Measurements from ENCODE around the gene ABCA12.

Gene ABCA12

DNA sequence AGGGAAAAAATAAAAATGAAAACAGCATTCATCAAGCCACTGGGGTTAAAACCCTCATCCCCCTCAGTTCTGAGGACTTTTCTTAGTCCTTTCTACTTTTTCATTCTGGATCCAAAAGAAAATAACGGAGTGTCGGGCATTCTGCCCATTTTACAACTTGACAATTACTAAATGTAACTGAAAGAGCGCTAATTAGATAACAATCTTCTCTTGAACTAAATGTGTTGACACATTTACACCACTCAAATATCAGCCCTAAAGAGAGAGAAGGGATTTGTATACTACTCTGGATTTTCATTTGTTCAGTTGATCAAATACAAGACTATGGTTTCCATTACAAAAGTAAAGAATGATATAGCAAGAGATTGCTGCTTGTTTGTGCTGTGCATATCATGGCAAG lies 27.5 kb downstream of the ABCA12 start:
- DNase-seq, result no peak

DNA sequence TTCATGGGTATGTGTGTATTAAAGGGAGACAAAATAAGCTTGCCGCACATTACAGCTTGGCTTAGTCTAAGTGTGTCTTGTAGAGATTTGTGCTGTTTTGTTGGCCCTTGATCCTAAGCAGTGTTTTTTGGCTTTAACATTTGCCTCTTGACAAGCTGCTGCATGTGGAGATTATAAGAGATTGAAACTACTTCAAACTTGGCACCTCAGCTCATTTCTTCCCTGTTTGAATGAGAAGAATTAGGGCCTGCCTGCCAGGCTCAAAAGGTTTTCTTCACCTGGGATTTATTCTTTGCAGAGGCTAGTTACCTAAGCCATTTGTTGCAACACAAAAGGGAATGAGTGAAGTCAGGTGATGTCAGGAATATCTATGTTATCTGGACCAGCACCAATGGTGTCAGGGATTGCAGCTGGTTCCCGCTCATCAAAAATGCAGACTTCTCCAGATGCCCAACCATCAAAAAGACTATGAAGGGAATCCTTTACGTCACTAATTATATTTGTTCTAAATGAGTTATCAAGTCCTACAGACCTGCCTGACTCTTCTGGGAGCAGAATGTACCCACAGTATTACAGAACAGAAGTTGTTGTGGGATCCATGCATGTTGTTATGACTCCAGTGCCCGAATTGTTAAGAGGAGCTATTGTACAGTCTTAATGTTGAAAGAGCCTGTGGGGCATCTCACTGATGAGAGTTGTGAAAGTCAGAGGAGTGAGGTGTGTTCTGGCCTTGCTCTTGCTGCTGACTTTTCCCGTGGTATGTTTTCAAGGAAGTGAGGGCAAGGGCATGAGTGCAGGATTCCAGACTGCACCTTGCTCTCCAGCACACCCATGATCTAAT lies 31.0 kb downstream of the ABCA12 start:
- no peak for DNase-seq

DNA sequence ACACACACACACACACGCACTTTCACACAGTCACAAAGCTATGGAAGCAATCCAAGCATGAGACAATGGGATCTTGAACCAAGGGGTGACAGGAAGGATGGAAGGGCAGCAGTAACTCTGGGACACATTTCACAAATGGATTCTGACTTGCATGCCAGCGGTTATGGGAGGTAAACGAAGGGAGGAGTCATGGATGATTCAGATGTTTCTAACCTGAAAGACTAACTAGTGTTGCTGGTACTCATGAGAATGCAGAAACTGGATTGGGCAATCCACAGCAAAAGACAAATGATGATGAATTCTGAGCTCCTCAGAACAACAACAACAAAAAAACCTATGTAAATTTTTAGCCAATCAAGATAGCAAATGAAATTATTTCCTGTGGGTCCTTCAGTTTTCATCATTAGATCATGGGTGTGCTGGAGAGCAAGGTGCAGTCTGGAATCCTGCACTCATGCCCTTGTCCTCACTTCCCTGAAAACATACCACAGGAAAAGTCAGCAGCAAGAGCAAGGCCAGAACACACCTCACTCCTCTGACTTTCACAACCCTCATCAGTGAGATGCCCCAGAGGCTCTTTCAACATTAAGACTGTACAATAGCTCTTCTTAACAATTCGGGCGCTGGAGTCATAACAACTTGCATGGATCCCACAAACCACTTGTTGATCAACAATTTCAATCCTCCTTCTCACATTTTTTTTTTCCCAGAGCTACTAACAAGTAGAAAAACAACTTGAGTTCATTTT lies 32.6 kb downstream of the ABCA12 start:
- no peak for DNase-seq

- no peak for DNase-seq
Observed at GRCh38 chr2:215104226-215104625, 34.2 kb downstream of the ABCA12 start.

DNA sequence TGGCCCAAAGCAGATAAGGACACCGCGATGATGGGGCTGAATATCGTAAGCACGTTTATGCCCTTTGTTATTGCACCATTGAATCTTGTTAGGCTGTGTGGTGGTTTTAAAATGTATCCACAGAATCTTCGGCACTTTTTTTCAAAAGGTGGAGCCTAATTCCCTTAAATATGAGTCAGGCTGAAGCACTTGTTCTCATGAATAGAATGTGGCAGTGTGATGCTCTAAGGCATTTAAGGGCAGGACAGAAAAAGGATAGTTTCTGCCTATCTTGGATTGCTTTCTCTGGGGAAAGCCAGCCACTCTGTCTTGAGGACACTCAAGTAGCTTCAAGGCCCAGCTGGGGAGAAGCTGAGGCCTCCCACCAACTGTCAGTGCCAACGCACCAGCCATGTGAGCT lies 39.6 kb downstream of the ABCA12 start:
- DNase-seq, result no peak

DNA sequence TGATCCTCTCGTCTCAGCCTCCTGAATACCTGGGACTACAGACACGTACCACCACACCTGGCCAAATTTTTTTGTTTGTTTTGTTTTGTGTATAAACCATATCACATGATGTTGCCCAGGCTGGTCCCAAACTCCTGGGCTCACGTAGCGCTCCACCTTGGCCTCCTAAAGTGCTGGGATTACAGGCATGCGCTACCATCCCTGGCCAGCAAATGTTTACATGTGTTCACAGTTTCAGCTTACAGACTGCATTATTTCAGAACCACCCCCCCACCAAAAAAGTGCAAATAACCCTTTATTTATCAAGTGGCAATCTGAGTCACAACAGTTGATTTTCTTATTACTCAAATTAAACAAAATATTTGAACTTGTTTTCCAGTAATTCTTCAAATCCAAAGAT lies 54.3 kb downstream of the ABCA12 start:
- DNase-seq, result no peak

DNA sequence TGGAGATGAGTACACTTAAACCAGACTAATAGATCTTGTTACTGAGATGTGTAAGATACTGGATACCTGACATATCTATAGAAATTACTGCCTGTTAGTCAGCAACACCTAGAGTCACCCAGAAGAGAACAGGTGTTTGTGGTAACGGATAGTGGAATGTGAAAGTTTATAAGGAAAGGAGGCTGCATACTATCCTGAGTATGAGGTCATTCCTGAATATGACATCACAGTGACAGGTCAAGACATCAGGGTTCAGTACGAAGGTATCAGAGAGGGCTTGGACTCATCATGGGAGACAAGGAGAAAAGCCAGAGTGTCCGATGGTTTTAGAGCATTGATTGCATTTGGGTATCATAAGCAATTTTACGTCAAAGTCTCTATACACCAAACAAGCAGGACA lies 55.3 kb downstream of the ABCA12 start:
- DNase-seq, result no peak

DNA sequence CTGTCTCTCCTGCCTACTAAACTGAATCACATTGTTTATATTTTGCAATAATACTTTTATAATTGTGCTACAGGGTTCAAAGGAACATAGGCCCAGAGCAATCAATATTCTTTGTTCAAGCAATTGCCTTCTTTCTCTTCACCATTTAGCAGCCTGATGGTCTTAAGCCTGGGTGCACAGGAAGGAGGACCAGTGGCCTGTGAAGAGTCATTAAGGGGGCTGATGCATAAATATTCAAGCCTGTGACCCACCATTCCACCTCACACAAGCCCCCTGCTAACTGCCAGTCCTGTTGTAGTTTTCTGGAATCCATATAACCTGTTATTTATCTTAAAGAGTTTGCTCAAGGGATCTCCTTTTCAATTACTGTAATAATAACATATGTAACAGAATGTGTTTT lies 56.0 kb downstream of the ABCA12 start:
- no peak for DNase-seq

DNA sequence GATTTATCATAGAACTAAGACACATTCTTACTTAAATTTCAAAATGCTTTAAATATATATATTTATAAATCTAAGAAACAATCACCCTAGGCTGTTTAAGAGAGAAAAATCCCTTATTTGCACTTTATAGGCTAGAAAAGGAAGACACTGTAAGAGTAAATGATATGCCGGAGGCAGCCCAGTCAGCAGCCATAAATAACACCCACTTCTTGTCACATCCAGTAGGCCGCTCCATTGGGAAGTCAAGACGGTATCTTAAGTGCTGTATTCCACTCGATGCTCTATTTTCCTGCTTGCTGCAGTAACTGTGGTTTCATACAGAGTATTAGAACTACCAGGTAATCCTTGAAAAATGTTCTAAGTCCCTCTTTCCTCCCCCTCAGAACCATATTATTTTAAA lies 57.9 kb downstream of the ABCA12 start:
- no peak for DNase-seq

DNA sequence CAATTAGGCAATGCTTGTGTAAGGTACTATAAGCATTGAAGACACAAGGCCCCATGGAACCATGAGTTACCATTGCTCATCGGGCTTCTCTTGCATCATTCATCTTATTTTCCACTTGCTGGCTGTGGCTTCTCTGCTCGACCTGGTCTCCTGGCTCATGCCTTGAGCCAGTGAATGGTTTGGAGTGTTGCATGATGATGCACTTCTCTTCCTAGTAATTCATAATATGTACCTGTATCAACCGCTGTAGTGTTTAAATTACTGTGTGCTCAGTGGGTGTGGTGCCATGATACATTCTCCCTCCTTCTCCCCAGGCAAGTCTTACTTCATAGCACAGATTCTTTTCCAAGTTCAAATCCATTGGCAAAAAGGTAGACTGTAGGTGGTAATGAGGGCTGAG lies 66.8 kb downstream of the ABCA12 start:
- DNase-seq, result no peak

- DNase-seq, result no peak
Observed at GRCh38 chr2:215068399-215068798, 70.0 kb downstream of the ABCA12 start.

GRCh38 chr2:215066124-215066523 lies 72.3 kb downstream of the ABCA12 start:
- DNase-seq, result no peak

- no peak for DNase-seq
Observed at GRCh38 chr2:215063526-215063925, 74.9 kb downstream of the ABCA12 start.

GRCh38 chr2:215060861-215061536 lies 77.4 kb downstream of the ABCA12 start:
- DNase-seq, result no peak

DNA sequence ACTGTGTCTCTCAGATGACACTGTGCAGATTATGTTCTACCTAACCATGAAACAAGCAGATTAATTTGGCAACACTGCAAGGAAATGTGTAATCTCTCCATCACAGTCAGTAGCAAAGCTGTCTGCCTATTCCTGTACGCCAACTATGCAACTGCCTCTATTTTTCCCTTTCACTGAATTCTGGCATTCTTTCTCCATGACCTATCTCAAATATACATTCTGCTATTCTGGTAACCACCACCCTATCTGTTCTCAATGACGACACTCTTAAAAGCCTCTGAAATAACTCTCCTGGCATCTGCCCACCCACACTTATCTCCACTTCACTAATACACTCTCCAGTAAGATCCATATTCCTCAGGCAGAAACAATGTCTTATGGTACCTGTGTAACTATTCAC lies 78.7 kb downstream of the ABCA12 start:
- no peak for DNase-seq

- DNase-seq, result no peak
Observed at GRCh38 chr2:215055891-215056290, 82.5 kb downstream of the ABCA12 start.

- no peak for DNase-seq
Observed at GRCh38 chr2:215052810-215053209, 85.6 kb downstream of the ABCA12 start.

GRCh38 chr2:215052404-215052803 lies 86.0 kb downstream of the ABCA12 start:
- DNase-seq, result no peak

DNA sequence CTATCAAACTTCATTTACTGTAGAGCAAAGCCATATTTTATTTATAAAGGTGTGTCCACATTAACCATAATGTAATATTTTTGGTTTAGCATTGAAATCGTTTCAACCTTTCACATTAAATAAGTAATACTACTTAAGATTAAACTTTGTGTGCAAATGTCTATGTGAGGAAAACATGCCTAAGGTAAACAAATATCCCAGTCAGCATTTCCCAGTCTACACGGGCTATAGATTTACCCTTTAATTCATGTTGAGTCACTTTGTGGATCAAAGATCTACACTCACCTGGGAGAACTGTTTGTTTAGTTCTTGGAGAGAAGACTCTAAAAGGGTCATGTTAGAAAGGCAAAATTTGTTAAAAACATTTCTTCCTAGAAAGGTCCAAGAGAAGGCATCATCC lies 89.1 kb downstream of the ABCA12 start:
- DNase-seq, result no peak

DNA sequence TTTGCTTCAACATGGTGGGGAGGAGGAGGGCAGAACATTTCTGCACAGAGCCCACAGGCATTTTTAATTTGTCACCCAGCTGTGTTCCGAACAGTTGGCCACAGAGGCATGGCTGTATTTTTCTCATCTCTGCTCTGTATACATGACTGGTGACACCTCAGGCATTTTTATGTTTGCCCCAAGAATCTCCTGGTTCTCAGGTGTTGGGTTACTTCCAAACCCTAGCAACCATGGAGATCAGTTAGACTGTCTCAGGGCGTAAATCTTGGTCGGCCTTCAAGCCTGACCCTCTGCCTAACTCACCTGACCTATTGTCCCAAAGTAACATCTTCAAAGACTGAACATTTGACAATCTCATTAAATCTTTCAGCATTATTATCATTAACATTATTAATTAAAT lies 100.0 kb downstream of the ABCA12 start:
- DNase-seq, result no peak

DNA sequence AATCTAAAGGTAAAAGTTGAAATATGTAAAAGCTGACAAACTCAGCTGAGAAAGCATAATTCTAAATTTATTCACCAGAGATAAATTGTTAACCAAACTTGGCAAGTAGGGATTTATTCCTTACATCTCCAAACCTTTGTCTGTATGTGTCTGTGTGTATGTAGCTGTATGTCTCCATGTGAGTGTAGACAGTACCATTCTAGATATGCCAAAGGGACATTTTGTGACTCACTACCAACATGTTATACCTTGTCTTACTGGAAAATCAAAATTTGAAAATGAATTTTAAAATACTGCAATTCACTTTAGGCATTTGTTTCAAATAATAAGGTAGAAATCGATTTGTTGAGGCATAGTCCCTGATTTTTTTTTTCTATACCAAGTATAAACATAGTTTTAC lies 102.1 kb downstream of the ABCA12 start:
- no peak for DNase-seq

DNA sequence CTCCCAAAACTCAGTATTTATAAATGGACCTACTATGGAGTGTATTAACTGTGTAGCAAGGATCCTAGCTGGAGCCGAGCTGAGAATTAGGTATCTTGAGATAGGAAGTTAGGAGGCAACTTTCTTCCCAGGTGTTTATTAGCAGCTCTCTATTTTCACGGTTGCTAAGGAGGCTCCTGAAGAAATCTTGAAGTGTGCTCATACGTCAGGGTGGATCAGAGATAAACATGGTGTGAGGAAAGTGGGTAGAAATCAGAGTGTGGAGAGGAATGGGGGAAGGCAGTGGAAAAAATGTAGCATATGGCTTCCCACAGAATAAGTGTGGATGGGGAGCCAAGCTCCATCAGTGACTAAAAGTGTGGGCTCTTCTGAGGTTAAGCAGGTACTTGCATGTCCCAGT lies 104.3 kb downstream of the ABCA12 start:
- no peak for DNase-seq

- DNase-seq, result no peak
Observed at GRCh38 chr2:215032153-215032552, 106.3 kb downstream of the ABCA12 start.

GRCh38 chr2:215031321-215031720 lies 107.1 kb downstream of the ABCA12 start:
- DNase-seq, result no peak

Data from hippocampal formation (tissue), 2 donors.